Measurements from ENCODE around the gene KRT3.

Gene KRT3

GRCh38 chr12:52795694-52796428 is at the start of gene KRT3:
TSS of gene KRT3 (minus strand) at chr12:52796117. CDS start at chr12:52796042, 75 bp downstream.
- DNase-seq (ENCODE audit: low read depth) = no peak

- no peak for DNase-seq (ENCODE audit: low read depth)
These were observed 48.5 kb upstream of the KRT3 start for GRCh38 chr12:52844386-52844785.

DNA sequence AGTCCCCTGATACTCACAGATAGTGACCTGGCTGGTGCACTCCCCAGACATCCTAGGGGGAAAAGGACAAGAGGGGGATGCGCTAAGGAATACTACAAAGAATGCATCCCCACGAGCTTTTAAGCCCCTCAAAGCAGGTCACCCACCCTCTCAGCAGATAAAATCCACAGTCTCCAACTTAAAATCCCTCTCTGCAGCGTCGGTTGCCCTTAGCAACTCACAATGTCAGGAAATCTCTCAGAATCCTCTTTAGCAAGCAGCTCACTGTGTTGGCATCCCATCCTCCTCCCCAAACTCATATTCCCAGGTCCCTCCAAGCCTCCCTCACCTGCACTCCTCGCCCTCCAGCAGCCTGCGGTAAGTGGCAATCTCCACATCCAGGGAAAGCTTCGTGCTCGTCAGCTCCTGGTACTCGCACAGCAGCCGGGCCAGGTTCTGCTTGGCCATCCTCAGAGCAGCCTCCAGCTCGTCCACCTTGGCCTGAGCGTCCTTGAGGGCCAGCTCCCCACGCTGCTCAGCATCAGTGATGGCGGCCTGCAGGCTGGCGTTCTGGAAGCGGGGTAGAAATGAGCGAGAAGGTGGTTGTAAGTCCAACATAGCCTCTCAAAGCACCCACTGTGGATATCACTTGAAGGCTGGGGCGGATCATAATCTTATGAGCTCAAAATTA is 43.7 kb upstream of the KRT3 start:
- DNase-seq (ENCODE audit: low read depth) = no peak

DNA sequence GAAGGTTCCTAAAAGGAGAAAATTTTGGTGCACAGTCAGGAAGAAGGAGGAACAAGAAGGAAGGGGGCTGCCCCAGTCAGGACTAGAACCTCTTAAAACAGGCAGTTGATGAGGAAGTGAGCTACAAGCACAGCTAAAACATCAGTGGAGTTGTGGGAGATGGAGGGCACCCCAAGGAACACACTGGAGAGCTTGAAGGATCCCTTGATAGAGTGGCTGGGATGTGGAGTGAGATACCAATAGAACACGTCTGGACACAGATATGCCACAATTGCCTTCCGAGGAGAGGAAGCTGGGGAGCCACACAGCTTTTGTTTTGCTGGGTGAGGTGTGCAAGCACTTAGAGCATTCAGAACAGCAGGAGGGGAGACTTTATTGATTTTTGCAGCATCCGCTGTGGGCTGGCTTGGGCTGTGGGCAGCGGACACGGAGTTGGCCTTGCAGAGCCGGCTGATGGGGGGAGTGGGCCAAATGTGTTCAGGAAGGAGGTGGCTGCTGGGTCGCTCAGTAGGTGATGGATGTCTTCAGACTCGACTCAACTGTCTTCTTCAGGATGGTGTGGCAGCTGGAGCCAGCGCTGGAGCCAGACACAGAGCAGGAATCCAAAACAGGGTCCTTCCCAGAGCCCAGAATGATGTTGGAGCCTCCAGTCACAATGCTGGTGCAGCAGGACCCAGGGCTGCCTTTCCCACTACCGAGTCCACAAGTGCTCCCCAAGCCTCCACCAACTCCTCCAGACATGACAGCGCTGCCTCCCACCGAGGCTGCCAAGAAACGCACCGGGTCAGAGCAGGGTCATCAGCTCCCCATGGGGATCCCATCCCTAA is 42.9 kb upstream of the KRT3 start:
- no peak for DNase-seq (ENCODE audit: low read depth)

- no peak for DNase-seq (ENCODE audit: low read depth)
These were observed 42.1 kb upstream of the KRT3 start for GRCh38 chr12:52837781-52838608.

GRCh38 chr12:52837413-52837741 is 41.5 kb upstream of the KRT3 start:
- peak; percentile 76 for DNase-seq (ENCODE audit: low read depth)

DNA sequence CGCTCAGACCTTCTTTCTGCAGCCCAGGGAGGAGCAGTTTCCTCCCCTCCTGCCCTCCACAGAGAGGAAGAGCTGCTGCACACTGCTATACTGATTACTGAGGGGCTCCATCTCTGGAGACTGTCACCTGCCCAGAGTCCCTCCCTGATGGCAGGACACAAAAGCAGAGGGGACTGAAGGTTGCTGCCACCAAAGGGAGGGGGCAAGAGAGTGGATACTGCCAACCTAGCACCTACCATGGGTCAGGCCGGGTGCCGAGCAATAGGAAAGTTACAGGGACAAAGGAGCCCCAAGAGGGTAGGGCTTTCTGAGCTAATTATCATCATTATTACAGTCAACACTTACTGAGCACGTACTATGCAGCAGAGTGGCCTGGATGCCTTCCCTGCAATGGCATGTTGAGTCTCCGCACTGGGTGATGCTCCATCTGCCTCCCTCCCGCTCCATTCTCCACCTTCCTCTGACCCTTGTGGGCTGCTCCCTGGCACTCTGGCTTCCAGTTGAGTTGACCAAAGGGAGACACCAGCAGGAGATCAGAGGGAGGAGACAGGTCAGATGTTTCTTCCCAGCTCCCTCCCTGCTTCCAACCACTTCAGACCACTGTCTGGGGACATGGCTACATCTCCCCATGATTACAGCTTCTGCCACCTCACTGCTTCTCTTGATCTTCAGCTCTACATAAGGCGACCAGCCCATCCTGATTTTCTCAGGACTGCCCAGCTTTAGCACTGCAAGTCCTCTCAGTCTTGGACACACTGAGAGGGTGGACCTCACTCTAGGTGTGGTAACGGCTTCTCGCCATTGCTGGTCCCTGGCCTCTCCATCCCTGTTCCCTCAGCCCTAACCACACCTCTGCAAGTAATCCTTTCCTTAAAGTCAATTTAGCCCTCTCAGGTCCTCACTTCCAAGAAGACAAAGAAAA is 40.8 kb upstream of the KRT3 start:
- no peak for DNase-seq (ENCODE audit: low read depth)

GRCh38 chr12:52836042-52836466 is 40.1 kb upstream of the KRT3 start:
- peak; percentile 52 for DNase-seq (ENCODE audit: low read depth)

DNA sequence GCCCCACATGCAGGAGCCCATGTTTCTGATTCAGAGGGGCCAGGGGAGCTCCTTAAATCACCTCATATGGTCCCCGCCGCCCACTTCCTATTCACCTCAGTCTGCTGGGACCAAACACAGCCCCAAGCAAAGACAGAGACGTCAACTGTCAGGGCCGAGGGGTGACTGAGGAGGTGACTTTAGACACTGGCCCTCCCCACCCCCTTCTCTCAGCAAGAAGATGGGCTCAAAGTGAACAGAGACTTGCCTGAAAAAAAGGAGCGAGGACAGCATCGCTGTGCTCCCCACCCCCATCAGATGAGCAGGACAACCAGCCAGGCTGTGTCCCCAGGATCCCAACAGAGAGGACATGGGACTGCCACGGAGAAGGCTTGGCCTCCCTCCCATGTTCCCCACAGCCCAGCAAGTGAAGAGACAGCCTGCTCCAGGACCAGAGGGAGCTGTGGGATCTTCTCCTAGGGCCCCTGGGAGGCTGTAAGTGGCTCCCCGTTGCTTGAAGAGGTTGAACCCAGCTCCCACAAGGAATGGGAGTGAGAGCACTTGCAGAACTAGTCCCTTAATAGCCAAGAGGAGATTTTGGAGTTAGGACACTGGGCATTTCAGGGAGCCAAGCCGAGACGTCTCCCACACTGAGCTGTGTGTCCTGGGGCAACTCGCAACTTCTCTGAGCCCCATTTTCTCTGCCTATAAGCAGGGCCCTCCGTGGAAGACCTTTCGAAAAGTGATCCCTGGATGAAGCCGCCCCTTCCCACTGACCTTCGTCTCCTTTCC is 39.5 kb upstream of the KRT3 start:
- no peak for DNase-seq (ENCODE audit: low read depth)

DNA sequence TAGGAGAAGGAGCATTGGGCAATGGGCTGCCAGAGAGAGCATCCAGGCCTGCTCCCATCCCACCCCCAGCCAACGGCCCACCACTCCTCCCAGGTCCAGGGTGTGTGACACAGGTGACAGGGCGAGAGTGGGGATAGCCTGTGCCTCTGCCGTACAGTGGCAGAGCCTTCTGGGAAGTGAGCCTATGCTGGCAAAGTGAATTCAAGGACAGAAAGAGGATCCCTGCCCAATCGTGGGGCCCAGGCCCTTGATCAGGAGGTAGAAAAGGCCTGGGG is 38.7 kb upstream of the KRT3 start:
- no peak for DNase-seq (ENCODE audit: low read depth)

- DNase-seq (ENCODE audit: low read depth) = no peak
These were observed 38.2 kb upstream of the KRT3 start, which contains the start of gene KRT79 for GRCh38 chr12:52833922-52834726. TSS of gene KRT79 (minus strand) at chr12:52834311. CDS start at chr12:52834260, 51 bp downstream.

DNA sequence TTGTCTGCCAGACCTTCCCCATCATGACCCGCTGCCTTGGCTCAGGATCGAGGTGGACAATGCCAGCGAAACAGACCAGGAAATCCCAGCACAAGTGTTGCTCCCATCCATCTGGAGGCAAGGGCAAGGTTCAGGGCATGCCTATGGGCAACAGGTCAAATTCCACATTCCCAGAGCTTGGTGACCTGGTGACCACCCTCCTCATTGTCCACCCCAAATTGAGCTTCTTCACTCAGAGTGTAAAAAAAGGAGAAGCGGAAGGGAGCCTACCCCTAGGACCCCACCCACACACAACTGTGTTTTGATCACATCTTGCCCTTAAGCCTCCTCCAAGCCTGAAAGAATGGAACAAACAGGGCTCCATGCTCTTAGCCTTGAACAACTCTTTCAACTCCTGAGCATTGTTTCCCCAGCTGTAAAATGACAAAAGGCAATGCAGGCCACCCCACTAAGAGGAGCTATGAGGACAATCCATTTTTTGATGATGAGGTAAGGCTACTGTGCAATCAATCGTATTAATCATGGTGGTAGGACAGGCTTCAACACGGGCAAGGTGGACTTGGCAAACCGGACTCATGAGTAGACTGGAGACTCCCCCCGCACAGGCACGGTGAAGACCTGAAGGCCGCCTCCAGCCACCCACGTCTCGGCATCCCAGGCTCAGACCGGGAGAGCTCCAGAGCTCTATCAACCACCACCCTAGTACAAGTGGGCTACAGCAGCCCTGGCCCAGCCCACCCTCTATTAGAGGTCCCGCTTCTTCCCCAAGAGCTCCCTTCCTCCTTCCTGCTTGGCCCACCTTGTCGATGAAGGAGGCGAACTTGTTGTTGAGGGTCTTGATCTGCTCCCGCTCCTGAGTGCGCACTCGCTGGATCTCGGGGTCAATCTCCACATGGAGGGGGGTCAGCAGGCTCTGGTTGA is 37.3 kb upstream of the KRT3 start:
- DNase-seq (ENCODE audit: low read depth) = no peak

- DNase-seq (ENCODE audit: low read depth) = no peak
These were observed 36.5 kb upstream of the KRT3 start for GRCh38 chr12:52832451-52832850.

DNA sequence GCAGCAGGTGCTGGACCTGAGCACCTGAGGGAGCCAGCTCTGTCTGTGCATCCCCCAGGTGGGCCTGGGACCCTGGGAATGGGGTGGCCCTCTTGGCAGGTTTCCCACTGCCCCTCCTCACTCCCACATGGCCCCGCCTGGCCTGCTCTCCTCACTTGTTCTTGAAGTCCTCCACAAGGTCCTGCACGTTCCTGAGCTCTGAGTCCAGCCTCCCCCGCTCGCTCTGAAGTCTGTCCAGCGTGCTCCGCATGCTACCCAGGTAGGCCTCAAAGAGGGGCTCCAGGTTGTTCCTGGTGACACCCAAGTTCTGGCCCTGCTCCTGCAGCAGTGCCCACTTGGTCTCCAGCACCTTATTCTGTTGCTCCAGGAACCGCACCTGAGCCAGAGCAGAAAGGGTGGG is 35.3 kb upstream of the KRT3 start:
- DNase-seq (ENCODE audit: low read depth) = no peak

DNA sequence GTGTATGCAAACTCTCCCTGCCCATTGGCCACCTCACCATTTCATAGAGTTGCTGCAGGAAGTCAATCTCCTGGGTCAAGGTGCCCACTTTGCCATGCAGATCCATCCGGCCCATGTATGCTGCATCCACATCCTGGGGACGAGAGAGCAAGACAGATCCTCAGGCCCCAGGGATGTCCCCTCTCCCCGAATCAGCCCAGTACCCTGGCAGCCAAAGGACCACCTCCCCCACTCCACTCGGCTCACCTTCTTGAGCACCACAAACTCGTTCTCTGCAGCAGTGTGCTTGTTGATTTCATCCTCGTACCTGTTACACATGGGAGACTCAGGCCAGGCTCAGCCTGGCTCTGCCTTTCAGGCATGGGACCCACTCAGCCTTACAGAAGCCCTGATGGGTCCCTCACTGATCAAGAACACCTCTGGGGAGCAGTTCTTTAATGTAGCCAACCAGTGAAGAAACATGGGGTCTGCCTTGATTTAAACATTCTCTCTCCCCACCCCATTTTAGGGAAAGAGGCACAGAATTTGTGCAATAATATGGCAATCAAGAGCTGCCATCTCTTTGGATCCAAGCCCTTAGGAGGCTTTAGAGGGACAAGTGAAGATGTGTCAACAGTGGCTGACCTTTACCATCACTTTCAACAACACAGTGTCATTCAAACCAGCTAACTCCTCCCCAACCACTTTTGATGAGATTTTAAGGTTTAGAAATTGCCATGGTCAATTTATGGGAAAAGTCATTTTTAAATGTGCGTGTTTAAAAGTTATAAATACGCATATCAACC is 34.3 kb upstream of the KRT3 start:
- no peak for DNase-seq (ENCODE audit: low read depth)

DNA sequence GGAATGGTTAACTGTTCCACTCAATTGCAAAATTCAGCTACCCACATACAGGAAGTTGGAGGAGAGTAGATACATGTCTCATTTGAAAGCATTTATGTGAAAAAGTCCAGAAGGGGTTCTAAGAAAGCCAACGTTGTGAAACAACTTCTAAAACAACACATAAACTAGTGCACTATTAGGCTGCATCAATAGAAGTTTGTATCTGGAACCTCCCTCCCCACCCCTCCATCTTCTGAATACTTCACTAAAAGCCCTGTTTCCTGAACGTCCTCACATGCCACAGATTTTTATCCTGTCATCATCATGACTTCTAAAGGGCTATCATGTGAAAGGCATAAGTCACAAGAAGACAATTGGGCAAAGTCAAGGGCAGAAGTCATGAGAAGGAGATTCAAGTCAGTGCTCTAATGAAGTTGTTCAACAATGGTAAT is 32.7 kb upstream of the KRT3 start:
- no peak for DNase-seq (ENCODE audit: low read depth)

- no peak for DNase-seq (ENCODE audit: low read depth)
These were observed 32.2 kb upstream of the KRT3 start for GRCh38 chr12:52828156-52828555.

Measured in non-pigmented ciliary epithelial cell (primary cell).